HTERT RPE-1 (cell line): Measurements from ENCODE around the gene ATP13A4.

Experiments used
- in situ Hi-C: fragments of 300-500 bp; cut with MboI; formaldehyde crosslinking; loops from 4 replicates; pipeline ENCODE4 v1.14.3; 2020; ENCODE audit warnings: low sequenced_read_pairs

ATP13A4 gene

GRCh38 chr3:193554811-193555210 lies at the start of gene ATP13A4:
Gene ATP13A4 (minus strand): TSS chr3:193554895. CDS start chr3:193554799, 96 bp downstream.
- in situ Hi-C loops: no loop called here

- in situ Hi-C loops: no loop called here
Observed at GRCh38 chr3:193599393-193599792, 44.7 kb upstream of the ATP13A4 start.

GRCh38 chr3:193598202-193598601 lies 43.5 kb upstream of the ATP13A4 start:
- in situ Hi-C loops: no loop called here

- in situ Hi-C loops: no loop called here
Observed at GRCh38 chr3:193595939-193596487, 41.3 kb upstream of the ATP13A4 start.

GRCh38 chr3:193594946-193595689 lies 40.4 kb upstream of the ATP13A4 start:
- in situ Hi-C loops: no loop called here

GRCh38 chr3:193593668-193594030 lies 39.0 kb upstream of the ATP13A4 start:
- in situ Hi-C loops: no loop called here

- in situ Hi-C loops: no loop called here
Observed at GRCh38 chr3:193592841-193593667, 38.4 kb upstream of the ATP13A4 start, which contains the start of gene OPA1. Gene OPA1 (plus strand): TSS chr3:193593208. CDS start chr3:193593378, 170 bp downstream.

- in situ Hi-C loops: no loop called here
Observed at GRCh38 chr3:193590088-193590856, 35.6 kb upstream of the ATP13A4 start.

GRCh38 chr3:193589616-193590015 lies 34.9 kb upstream of the ATP13A4 start:
- in situ Hi-C loops: no loop called here

GRCh38 chr3:193589129-193589528 lies 34.4 kb upstream of the ATP13A4 start:
- in situ Hi-C loops: no loop called here

GRCh38 chr3:193586526-193586925 lies 31.8 kb upstream of the ATP13A4 start:
- in situ Hi-C loops: no loop called here

GRCh38 chr3:193585530-193585929 lies 30.8 kb upstream of the ATP13A4 start:
- in situ Hi-C loops: no loop called here

- in situ Hi-C loops: no loop called here
Observed at GRCh38 chr3:193574488-193575070, 19.9 kb upstream of the ATP13A4 start.

- in situ Hi-C loops: no loop called here
Observed at GRCh38 chr3:193573403-193574191, 18.9 kb upstream of the ATP13A4 start.

GRCh38 chr3:193572426-193572908 lies 17.8 kb upstream of the ATP13A4 start:
- in situ Hi-C loops: no loop called here

GRCh38 chr3:193569119-193569518 lies 14.4 kb upstream of the ATP13A4 start:
- in situ Hi-C loops: no loop called here

- in situ Hi-C loops: no loop called here
Observed at GRCh38 chr3:193564012-193564411, 9.3 kb upstream of the ATP13A4 start.

- in situ Hi-C loops: no loop called here
Observed at GRCh38 chr3:193563426-193563825, 8.7 kb upstream of the ATP13A4 start.

- in situ Hi-C loops: no loop called here
Observed at GRCh38 chr3:193560870-193561269, 6.2 kb upstream of the ATP13A4 start.

GRCh38 chr3:193560091-193560490 lies 5.4 kb upstream of the ATP13A4 start:
- in situ Hi-C loops: no loop called here
